HCT116 (cell line): ENCODE measurements around the gene SLC35F6. TPM values are rescaled to one million over a fixed set of nuclear protein-coding genes. Genes with fewer than 3 reads are reported as not detected.
A peak's percentile ranks its signal among the peaks of the same experiment; 100 is the strongest.

Experiments
- ATAC-seq: fragments of 200-7000 bp; cut with Tn5 transposase; 2 replicates; pipeline ENCODE4 v1.9.1; 2020; ENCODE audit warnings: mild to moderate bottlenecking, moderate library complexity
- BruUV-seq: library from RNA; stranded (reverse); fragments of 400-500 nt; replicated peaks from 2 replicates; lab custom pipeline; 2021; lab: Mats Ljungman, UMichigan
- CTCF ChIA-PET: fragments of 300-600 bp; sonication (Branson Sonifier 250); formaldehyde crosslinking; loops from one replicate; lab custom pipeline; 2021; ENCODE audit warnings: antibody characterized with exemption; lab: Charles Lee
- POLR2A ChIA-PET: fragments of 300-600, 350-600 bp; sonication (Branson Sonifier 250); formaldehyde crosslinking; loops from one replicate; lab custom pipeline; 2021; ENCODE audit warnings: antibody characterized with exemption; lab: Charles Lee
- RAD21 ChIA-PET, 2 experiments: fragments of 300-600 bp; sonication (Branson Sonifier 250); formaldehyde crosslinking; loops; one replicate each; lab custom pipeline; 2023; ENCODE audit warnings: low total read pairs in 2 of 2; ENCODE audit not compliant: uncharacterized antibody in 2 of 2, unreplicated experiment in 2 of 2, low non-redundant PET in 1 of 2; lab: Charles Lee
- DNase-seq: peaks from one replicate; pipeline ENCODE4 v3.0.0-alpha.2; 2010; ENCODE audit warnings: low read depth, low spot score
- H2AFZ ChIP-seq: fragments of 200-600 bp; shearing (Covaris generic), sonication (generic); 2 replicates; pipeline ENCODE4 v1.6.1; 2017; ENCODE audit warnings: low read depth, mixed run types, mixed read lengths, antibody characterized with exemption, low read length; ENCODE audit not compliant: poor library complexity, severe bottlenecking
- H3K27ac ChIP-seq: 2 replicates; pipeline ENCODE4 v1.5.1; 2012; ENCODE audit warnings: low read depth, low read length
- H3K27me3 ChIP-seq: fragments of 200-600 bp; sonication (generic); 2 replicates; pipeline ENCODE4 v1.6.1; 2016; ENCODE audit warnings: mixed run types, low read length, mixed read lengths; ENCODE audit not compliant: insufficient read depth
- H3K36me3 ChIP-seq, 2 experiments: fragments of 200-500 bp in 1 of 2; fragments of 200-600 bp in 1 of 2; sonication (Bioruptor generic) in 1 of 2; sonication (generic) in 1 of 2; 2 replicates each; pipeline versions ENCODE4 v1.5.1 to v1.6.1; 2014 to 2016; ENCODE audit warnings: low read length in 2 of 2, inconsistent platforms in 1 of 2, mixed read lengths in 1 of 2, mixed run types in 1 of 2; ENCODE audit not compliant: insufficient read depth in 2 of 2, control insufficient read depth in 1 of 2
- H3K4me1 ChIP-seq, 2 experiments: fragments of 200-600 bp in 1 of 2; sonication (generic) in 1 of 2; 2 replicates each; pipeline versions ENCODE4 v1.5.1 to v1.6.1; 2012 to 2017; ENCODE audit warnings: low read length in 2 of 2, inconsistent platforms in 1 of 2, mild to moderate bottlenecking in 1 of 2, mixed read lengths in 1 of 2, mixed run types in 1 of 2, moderate library complexity in 1 of 2; ENCODE audit not compliant: insufficient read depth in 2 of 2, control insufficient read depth in 1 of 2
- H3K4me2 ChIP-seq: fragments of 200-600 bp; sonication (generic); 2 replicates; pipeline ENCODE4 v1.6.1; 2017; ENCODE audit warnings: mixed run types, low read length, mixed read lengths
- H3K4me3 ChIP-seq, 2 experiments: fragments of 200-600 bp in 1 of 2; sonication (generic) in 1 of 2; replicated peaks in 1 of 2; 2 replicates each; pipeline ENCODE4 v1.5.1; 2011 to 2016; ENCODE audit warnings: low read length in 2 of 2, control low read depth in 1 of 2, low read depth in 1 of 2, mild to moderate bottlenecking in 1 of 2, mixed read lengths in 1 of 2, mixed run types in 1 of 2
- H3K79me2 ChIP-seq: fragments of 200-600 bp; sonication (generic); 2 replicates; pipeline ENCODE4 v1.6.1; 2017; ENCODE audit warnings: mild to moderate bottlenecking, mixed run types, low read length, moderate library complexity, mixed read lengths; ENCODE audit not compliant: insufficient read depth
- H3K9ac ChIP-seq: fragments of 200-600 bp; sonication (generic); 2 replicates; pipeline ENCODE4 v1.6.1; 2016; ENCODE audit warnings: low read length, mixed read lengths
- H3K9me2 ChIP-seq: fragments of 200-600 bp; sonication (generic), shearing (Covaris generic); 2 replicates; pipeline ENCODE4 v1.6.1; 2017; ENCODE audit warnings: mixed run types, mild to moderate bottlenecking, moderate library complexity; ENCODE audit not compliant: insufficient read depth
- H3K9me3 ChIP-seq, 2 experiments: fragments of 200-500 bp in 1 of 2; fragments of 200-600 bp in 1 of 2; sonication (Bioruptor generic) in 1 of 2; sonication (generic) in 1 of 2; 2 replicates each; pipeline ENCODE4 v1.6.1; 2014 to 2017; ENCODE audit warnings: low read length in 2 of 2, mixed read lengths in 2 of 2, inconsistent platforms in 1 of 2, low read depth in 1 of 2, mild to moderate bottlenecking in 1 of 2, mixed run types in 1 of 2, moderate library complexity in 1 of 2; ENCODE audit not compliant: control insufficient read depth in 1 of 2, insufficient read depth in 1 of 2
- H4K20me1 ChIP-seq: fragments of 200-600 bp; sonication (generic), shearing (Covaris generic); 2 replicates; pipeline ENCODE4 v1.6.1; 2017; ENCODE audit warnings: mixed run types, mild to moderate bottlenecking, moderate library complexity; ENCODE audit not compliant: insufficient read depth
- EGR1 ChIP-seq: IDR thresholded peaks from 2 replicates; pipeline ENCODE4 v1.6.1; 2012; ENCODE audit warnings: low read depth
- ELF1 ChIP-seq: IDR thresholded peaks from 2 replicates; pipeline ENCODE4 v1.6.1; 2012; ENCODE audit warnings: low read depth, borderline replicate concordance
- EZH2 ChIP-seq: fragments of 200-600 bp; sonication (generic); IDR thresholded peaks from 2 replicates; pipeline ENCODE4 v1.6.1; 2017; ENCODE audit warnings: antibody characterized with exemption, mixed run types
- EZH2phosphoT487 ChIP-seq: fragments of 200-600 bp; IDR thresholded peaks from 2 replicates; pipeline ENCODE4 v1.6.1; 2018; ENCODE audit warnings: antibody characterized with exemption, borderline replicate concordance
- MAX ChIP-seq: IDR thresholded peaks from 2 replicates; pipeline ENCODE4 v1.6.1; 2012
- POLR2A ChIP-seq: IDR thresholded peaks from 2 replicates; pipeline ENCODE4 v1.7.0; 2011; ENCODE audit warnings: borderline replicate concordance; ENCODE audit not compliant: insufficient read depth, insufficient read length; ENCODE audit errors: extremely low read depth
- POLR2AphosphoS5 ChIP-seq: IDR thresholded peaks from 2 replicates; pipeline ENCODE4 v1.6.1; 2011; ENCODE audit warnings: mild to moderate bottlenecking, low read depth, low read length, moderate library complexity
- RAD21 ChIP-seq: IDR thresholded peaks from 2 replicates; pipeline ENCODE4 v1.6.1; 2012; ENCODE audit warnings: low read depth, mild to moderate bottlenecking
- SIN3A ChIP-seq: IDR thresholded peaks from 2 replicates; pipeline ENCODE4 v1.6.1; 2012; ENCODE audit warnings: low read depth
- SP1 ChIP-seq: IDR thresholded peaks from 2 replicates; pipeline ENCODE4 v1.6.1; 2012; ENCODE audit warnings: low read depth
- TCF7L2 ChIP-seq: IDR thresholded peaks from 2 replicates; pipeline ENCODE4 v1.7.0; 2011; ENCODE audit warnings: borderline replicate concordance, inconsistent platforms; ENCODE audit not compliant: insufficient read depth, insufficient read length; ENCODE audit errors: extremely low read depth
- YY1 ChIP-seq: IDR thresholded peaks from 2 replicates; pipeline ENCODE4 v1.6.1; 2011; ENCODE audit warnings: low read length, low read depth, moderate library complexity, mild to moderate bottlenecking; ENCODE audit not compliant: insufficient replicate concordance; ENCODE audit errors: extremely low read depth
- ZFX ChIP-seq: fragments of 450-650 bp; IDR thresholded peaks from 2 replicates; pipeline ENCODE4 v1.6.1; 2017
- ZNF274 ChIP-seq: fragments of 200-500 bp; sonication (Bioruptor generic); IDR thresholded peaks from 2 replicates; pipeline ENCODE4 v1.6.1; 2014; ENCODE audit warnings: mild to moderate bottlenecking, low read depth, low read length, inconsistent platforms
- intact Hi-C: fragments of 100-400 bp; cut with micrococcal nuclease; formaldehyde crosslinking; loops from 2 replicates; pipeline ENCODE4 v1.10.0; 2022
- total RNA-seq: library from RNA; stranded (reverse); gene quantifications from one replicate; pipeline ENCODE4 v1.2.1, GENCODE V29; 2021; ENCODE audit not compliant: unreplicated experiment
- TF ChIP-seq, protein P1 (sequence below): IDR thresholded peaks from 2 replicates; pipeline ENCODE4 v1.6.1; 2012
- TF ChIP-seq, protein P2 (sequence below), 3 experiments: fragments of 200-600 bp in 1 of 3; sonication (generic) in 1 of 3; IDR thresholded peaks in 2 of 3; conservative IDR thresholded peaks in 1 of 3; 2 replicates each; pipeline ENCODE4 v1.5.1; 2012 to 2017; ENCODE audit warnings: low read depth in 2 of 3, low read length in 2 of 3, antibody characterized with exemption in 1 of 3, borderline replicate concordance in 1 of 3, control low read depth in 1 of 3, mild to moderate bottlenecking in 1 of 3, mixed read lengths in 1 of 3, mixed run types in 1 of 3, moderate library complexity in 1 of 3; ENCODE audit not compliant: insufficient read depth in 1 of 3
- TF ChIP-seq, protein P3 (sequence below): IDR thresholded peaks from 2 replicates; pipeline ENCODE4 v1.6.1; 2012; ENCODE audit warnings: low read depth

The SLC35F6 gene
- total RNA-seq, 1 experiment from 2014 or later = 34.5 TPM

DNA sequence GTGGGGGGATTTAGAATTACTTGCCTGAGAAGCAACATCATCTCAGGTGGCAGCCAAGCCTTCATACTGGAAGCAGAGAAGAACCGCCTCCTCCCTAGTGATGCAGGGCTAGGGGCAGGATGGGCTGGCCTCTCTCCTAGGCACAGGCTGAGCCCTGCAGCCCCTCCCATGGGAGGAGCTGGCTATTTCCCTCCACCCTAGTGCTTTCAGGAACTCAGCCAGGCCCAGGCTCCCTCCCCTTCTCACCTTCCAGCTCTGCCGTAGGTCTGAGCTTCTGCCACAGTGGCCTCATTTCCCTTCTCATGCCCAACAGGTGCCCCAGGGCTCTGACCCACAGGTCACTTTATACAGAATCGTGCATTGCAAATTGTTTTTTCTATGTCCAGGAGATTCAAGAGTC, 52.8 kb downstream of the SLC35F6 start:
- Histone ChIP-seq H3K27ac (no peak overlapping the region), H3K4me1 (peaks cover 2 to 10% of the 10 kb centered on the region in 2 experiments; a peak in 3 of 4 replicates), H3K4me3 (no peak overlapping the region), H3K9me3 (no peaks in the 10 kb centered on the region), H3K4me2 (peak overlapping the region; percentile 40; the same call in 1 of the 2 replicates), H3K9me2 (no peaks in the 10 kb centered on the region), H3K79me2 (no peaks in the 10 kb centered on the region), H3K9ac (no peak overlapping the region), H3K36me3 (no peaks in the 10 kb centered on the region), H4K20me1 (no peaks in the 10 kb centered on the region), H2AFZ (peak overlapping the region; percentile 52), H3K27me3 (no peaks in the 10 kb centered on the region)
- intact Hi-C loops = no loop called here
- TF ChIP-seq, protein P1, sequence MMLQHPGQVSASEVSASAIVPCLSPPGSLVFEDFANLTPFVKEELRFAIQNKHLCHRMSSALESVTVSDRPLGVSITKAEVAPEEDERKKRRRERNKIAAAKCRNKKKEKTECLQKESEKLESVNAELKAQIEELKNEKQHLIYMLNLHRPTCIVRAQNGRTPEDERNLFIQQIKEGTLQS = no peak
- TF ChIP-seq POLR2AphosphoS5 (no peak), YY1 (no peak), SP1 (no peak), MAX (no peak), ZNF274 (no peak), TCF7L2 (no peak), POLR2A (no peak), EGR1 (no peak), ZFX (no peak), EZH2 (no peak), SIN3A (no peak), RAD21 (no peak), ELF1 (no peak), EZH2phosphoT487 (no peak)
- TF ChIP-seq, protein P2, sequence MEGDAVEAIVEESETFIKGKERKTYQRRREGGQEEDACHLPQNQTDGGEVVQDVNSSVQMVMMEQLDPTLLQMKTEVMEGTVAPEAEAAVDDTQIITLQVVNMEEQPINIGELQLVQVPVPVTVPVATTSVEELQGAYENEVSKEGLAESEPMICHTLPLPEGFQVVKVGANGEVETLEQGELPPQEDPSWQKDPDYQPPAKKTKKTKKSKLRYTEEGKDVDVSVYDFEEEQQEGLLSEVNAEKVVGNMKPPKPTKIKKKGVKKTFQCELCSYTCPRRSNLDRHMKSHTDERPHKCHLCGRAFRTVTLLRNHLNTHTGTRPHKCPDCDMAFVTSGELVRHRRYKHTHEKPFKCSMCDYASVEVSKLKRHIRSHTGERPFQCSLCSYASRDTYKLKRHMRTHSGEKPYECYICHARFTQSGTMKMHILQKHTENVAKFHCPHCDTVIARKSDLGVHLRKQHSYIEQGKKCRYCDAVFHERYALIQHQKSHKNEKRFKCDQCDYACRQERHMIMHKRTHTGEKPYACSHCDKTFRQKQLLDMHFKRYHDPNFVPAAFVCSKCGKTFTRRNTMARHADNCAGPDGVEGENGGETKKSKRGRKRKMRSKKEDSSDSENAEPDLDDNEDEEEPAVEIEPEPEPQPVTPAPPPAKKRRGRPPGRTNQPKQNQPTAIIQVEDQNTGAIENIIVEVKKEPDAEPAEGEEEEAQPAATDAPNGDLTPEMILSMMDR (IDR thresholded peaks at IDR 0.05 in 2 of 3, conservative IDR thresholded peaks at IDR 0.05 in 1 of 3; ENCODE audit: borderline replicate concordance in 1 of 3, insufficient read depth in 1 of 3, low read depth in 2 of 3, low read length in 2 of 3) = no peak
- TF ChIP-seq, protein P3, sequence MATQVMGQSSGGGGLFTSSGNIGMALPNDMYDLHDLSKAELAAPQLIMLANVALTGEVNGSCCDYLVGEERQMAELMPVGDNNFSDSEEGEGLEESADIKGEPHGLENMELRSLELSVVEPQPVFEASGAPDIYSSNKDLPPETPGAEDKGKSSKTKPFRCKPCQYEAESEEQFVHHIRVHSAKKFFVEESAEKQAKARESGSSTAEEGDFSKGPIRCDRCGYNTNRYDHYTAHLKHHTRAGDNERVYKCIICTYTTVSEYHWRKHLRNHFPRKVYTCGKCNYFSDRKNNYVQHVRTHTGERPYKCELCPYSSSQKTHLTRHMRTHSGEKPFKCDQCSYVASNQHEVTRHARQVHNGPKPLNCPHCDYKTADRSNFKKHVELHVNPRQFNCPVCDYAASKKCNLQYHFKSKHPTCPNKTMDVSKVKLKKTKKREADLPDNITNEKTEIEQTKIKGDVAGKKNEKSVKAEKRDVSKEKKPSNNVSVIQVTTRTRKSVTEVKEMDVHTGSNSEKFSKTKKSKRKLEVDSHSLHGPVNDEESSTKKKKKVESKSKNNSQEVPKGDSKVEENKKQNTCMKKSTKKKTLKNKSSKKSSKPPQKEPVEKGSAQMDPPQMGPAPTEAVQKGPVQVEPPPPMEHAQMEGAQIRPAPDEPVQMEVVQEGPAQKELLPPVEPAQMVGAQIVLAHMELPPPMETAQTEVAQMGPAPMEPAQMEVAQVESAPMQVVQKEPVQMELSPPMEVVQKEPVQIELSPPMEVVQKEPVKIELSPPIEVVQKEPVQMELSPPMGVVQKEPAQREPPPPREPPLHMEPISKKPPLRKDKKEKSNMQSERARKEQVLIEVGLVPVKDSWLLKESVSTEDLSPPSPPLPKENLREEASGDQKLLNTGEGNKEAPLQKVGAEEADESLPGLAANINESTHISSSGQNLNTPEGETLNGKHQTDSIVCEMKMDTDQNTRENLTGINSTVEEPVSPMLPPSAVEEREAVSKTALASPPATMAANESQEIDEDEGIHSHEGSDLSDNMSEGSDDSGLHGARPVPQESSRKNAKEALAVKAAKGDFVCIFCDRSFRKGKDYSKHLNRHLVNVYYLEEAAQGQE = no peak
- ChIA-PET RAD21 (interaction anchor here in 1 of 2 experiments (0.9 kb wide), 1 partner anchor 29 kb away, joined by 3 read pairs; no protein-coding TSS in a partner anchor), CTCF (interaction anchor here (0.6 to 1.1 kb wide), 4 partner anchors 14 to 200 kb away, joined by 3 to 8 read pairs (median 3); no protein-coding TSS in a partner anchor), POLR2A (no interaction called here)
- ATAC-seq (peak; percentile 100), DNase-seq (peak; percentile 59)
- no TSS peak for BruUV-seq
